Uterus (tissue), 4 donors: ENCODE data around the gene MRPS7. TPM values are rescaled to one million over a fixed set of nuclear protein-coding genes. Genes with fewer than 3 reads are reported as not detected.

Experiments used
- DNase-seq, 2 donors: peaks; one replicate each; pipeline ENCODE4 v3.0.0-alpha.2; 2019 to 2020
- H3K27ac ChIP-seq, 2 donors: fragments of 200-600 bp; sonication (generic); 1 replicate in 1 of 2; 2 replicates in 1 of 2; pipeline ENCODE4 v1.5.1; 2016 to 2018
- H3K27me3 ChIP-seq, 2 donors: fragments of 200-600 bp; sonication (generic); one replicate each; pipeline ENCODE4 v1.5.1; 2018 to 2019; ENCODE audit warnings: control low read depth in 1 of 2
- H3K36me3 ChIP-seq, 2 donors: fragments of 200-600 bp; sonication (generic); one replicate each; pipeline ENCODE4 v1.5.1; 2019; ENCODE audit warnings: control low read depth in 1 of 2
- H3K4me1 ChIP-seq, 2 donors: fragments of 200-600 bp; sonication (generic); one replicate each; pipeline ENCODE4 v1.5.1; 2018 to 2019; ENCODE audit warnings: control low read depth in 1 of 2
- H3K4me3 ChIP-seq, 2 donors: fragments of 200-600 bp; sonication (generic); 1 replicate in 1 of 2; 2 replicates in 1 of 2; pipeline ENCODE4 v1.5.1; 2018 to 2019; ENCODE audit warnings: mild to moderate bottlenecking in 1 of 2
- H3K9me3 ChIP-seq, 2 donors: fragments of 200-600 bp; sonication (generic); one replicate each; pipeline ENCODE4 v1.5.1; 2019; ENCODE audit warnings: control low read depth in 1 of 2
- POLR2A ChIP-seq, 2 donors: fragments of 450-650 bp; IDR thresholded peaks; one replicate each; pipeline ENCODE4 v1.6.1; 2016; ENCODE audit warnings: antibody characterized with exemption in 2 of 2, mild to moderate bottlenecking in 1 of 2, moderate library complexity in 1 of 2
- intact Hi-C: fragments of 100-400 bp; cut with DNase I; formaldehyde crosslinking; loops from one replicate; pipeline ENCODE4 v1.15.1; 2023; ENCODE audit warnings: low total_unique reads
- total RNA-seq, 4 donors: library from RNA; depleted of rRNA in 3 of 4; stranded (reverse); fragments of >200 nt in 3 of 4; gene quantifications; one replicate each; pipeline versions ENCODE4 v1.1.0 to v1.2.4, GENCODE V29; 2014 to 2023
- TF ChIP-seq, protein P1 (sequence below), 4 experiments: fragments of 200-600 bp in 2 of 4; fragments of 450-650 bp in 2 of 4; sonication (generic) in 2 of 4; IDR thresholded peaks; one replicate each; pipeline ENCODE4 v1.5.1; 2016 to 2019; ENCODE audit warnings: antibody characterized with exemption in 4 of 4, mild to moderate bottlenecking in 2 of 4, moderate library complexity in 1 of 4
- donor health status: DM: yes; HTN: yes; CAD: no.

MRPS7 gene
- 10 to 100 TPM; 13.1 to 42.1 (median 33.0) TPM for total RNA-seq

DNA sequence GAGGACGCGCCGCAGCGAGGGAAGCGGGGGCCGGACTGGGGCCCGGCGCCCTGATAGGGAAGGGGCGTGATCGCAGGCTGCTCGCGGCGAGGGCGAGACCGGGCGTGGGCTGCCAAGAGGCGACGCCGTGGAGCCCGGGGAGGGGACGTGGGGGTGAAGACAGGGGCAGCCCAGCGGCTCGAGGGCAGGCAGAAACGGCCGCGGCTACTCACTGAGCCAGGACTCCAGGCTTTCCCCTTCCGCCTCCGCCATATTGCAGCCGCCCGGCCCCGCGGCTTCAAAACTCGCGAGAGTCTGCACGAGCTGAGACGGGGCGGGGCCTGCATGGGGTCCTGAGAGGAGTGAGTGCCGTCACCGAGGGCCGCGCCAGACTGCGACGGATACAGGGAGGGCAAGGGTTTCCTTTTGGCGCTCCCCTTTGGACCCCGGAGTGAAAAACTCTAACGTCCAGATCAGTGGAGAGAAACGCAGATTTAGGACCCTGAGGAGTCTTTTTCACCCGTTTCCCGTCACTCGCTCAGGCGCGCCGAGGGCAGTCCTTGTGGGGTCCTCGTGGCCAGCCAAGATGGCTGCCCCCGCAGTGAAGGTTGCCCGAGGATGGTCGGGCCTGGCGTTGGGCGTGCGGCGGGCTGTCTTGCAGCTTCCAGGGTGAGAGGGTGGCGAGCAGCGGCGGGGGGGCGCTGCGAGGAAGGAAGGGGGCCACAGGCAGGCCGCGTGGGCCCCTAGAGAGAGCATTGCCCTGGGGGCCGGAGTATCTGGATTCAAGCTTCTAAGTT lies at the start of gene MRPS7, which contains the start of gene GGA3:
TSS of gene MRPS7 (plus strand) at position 544 of the 776 bp plus-strand sequence. CDS start at position 566, 22 bp downstream.
TSS of gene GGA3 (minus strand) at position 271 of the 776 bp plus-strand sequence. CDS start at position 252, 19 bp downstream.
- DNase-seq, result peak; percentile 93 to 95
- H3K4me3 ChIP-seq, result peak within 1 kb of the TSS; percentile 66 to 86
- H3K27me3 ChIP-seq, result no peaks in the 10 kb centered on the region
- no peaks in the 10 kb centered on the region for H3K36me3 ChIP-seq
- peak within 1 kb of the TSS; percentile 91 to 93 for H3K27ac ChIP-seq
- peak; percentile 59 to 69 for TF ChIP-seq POLR2A (IDR thresholded peaks at IDR 0.05)
- TF ChIP-seq, protein P1, sequence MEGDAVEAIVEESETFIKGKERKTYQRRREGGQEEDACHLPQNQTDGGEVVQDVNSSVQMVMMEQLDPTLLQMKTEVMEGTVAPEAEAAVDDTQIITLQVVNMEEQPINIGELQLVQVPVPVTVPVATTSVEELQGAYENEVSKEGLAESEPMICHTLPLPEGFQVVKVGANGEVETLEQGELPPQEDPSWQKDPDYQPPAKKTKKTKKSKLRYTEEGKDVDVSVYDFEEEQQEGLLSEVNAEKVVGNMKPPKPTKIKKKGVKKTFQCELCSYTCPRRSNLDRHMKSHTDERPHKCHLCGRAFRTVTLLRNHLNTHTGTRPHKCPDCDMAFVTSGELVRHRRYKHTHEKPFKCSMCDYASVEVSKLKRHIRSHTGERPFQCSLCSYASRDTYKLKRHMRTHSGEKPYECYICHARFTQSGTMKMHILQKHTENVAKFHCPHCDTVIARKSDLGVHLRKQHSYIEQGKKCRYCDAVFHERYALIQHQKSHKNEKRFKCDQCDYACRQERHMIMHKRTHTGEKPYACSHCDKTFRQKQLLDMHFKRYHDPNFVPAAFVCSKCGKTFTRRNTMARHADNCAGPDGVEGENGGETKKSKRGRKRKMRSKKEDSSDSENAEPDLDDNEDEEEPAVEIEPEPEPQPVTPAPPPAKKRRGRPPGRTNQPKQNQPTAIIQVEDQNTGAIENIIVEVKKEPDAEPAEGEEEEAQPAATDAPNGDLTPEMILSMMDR (IDR thresholded peaks at IDR 0.05), result peak in 1 of 4 experiments; percentile 4
- H3K4me1 ChIP-seq, result peaks cover 6 to 14% of the 10 kb centered on the region in 2 donors
- no peaks in the 10 kb centered on the region for H3K9me3 ChIP-seq
- intact Hi-C loops, result no loop called here

DNA sequence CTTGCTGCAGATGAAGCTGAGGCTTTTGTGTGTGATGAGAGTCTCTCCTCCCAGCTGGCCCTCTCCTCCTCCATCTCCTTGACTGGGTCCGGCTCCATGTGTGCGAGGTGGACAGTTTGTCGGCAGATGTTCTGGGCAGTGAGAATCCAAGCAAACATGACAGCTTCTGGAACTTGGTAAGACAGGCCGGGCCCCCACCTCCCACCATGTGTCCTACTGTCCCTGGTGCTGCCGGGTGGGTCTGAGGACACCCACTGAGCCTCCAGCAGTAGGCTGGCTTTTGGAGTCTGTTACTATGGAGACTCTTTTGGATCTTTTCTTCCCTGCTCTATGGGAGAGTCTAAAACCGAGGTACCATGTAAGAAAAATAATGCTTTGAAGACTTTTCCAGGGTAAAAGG lies 43.5 kb upstream of the MRPS7 start:
- Histone ChIP-seq H3K4me3 (no peak overlapping the region), H3K27ac (no peak overlapping the region), H3K27me3 (no peaks in the 10 kb centered on the region), H3K4me1 (no peaks in the 10 kb centered on the region), H3K36me3 (no peaks in the 10 kb centered on the region), H3K9me3 (no peaks in the 10 kb centered on the region)
- no peak for DNase-seq
- intact Hi-C loops, result no loop called here
- TF ChIP-seq, protein P1 (IDR thresholded peaks at IDR 0.05), result no peak
- no peak for TF ChIP-seq POLR2A (IDR thresholded peaks at IDR 0.05)

DNA sequence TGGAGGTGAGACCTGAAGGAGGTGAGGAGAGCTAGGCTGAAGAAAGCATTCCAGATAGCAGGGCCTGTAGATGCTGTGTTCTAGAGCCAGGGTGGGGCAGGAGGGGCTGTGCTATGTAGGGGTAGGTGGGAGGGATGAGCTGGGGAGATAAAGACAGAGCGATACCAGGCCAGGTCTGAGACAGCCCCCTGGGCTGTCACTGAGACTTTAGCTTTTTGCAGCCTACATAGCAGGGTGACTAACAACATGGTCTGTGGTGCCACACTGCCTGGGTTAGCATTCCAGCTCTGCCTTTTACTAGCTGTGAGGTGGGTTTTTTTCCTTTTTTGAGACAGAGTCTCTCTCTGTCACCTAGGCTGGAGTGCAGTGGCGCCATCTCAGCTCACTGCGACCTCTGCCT lies 41.9 kb upstream of the MRPS7 start:
- DNase-seq, result no peak
- H3K9me3 ChIP-seq, result no peaks in the 10 kb centered on the region
- TF ChIP-seq POLR2A (IDR thresholded peaks at IDR 0.05), result no peak
- TF ChIP-seq, protein P1 (IDR thresholded peaks at IDR 0.05), result no peak
- no peaks in the 10 kb centered on the region for H3K27me3 ChIP-seq
- H3K27ac ChIP-seq, result no peak overlapping the region
- no peaks in the 10 kb centered on the region for H3K4me1 ChIP-seq
- no peak overlapping the region for H3K4me3 ChIP-seq
- intact Hi-C loops, result no loop called here
- H3K36me3 ChIP-seq, result no peaks in the 10 kb centered on the region

GRCh38 chr17:75225016-75225415 lies 36.7 kb upstream of the MRPS7 start:
- H3K4me3 ChIP-seq, result no peak overlapping the region
- no peak for TF ChIP-seq POLR2A (IDR thresholded peaks at IDR 0.05)
- TF ChIP-seq, protein P1 (IDR thresholded peaks at IDR 0.05), result no peak
- H3K27me3 ChIP-seq, result no peaks in the 10 kb centered on the region
- no peaks in the 10 kb centered on the region for H3K36me3 ChIP-seq
- intact Hi-C loops, result no loop called here
- no peaks in the 10 kb centered on the region for H3K9me3 ChIP-seq
- no peak overlapping the region for H3K27ac ChIP-seq
- H3K4me1 ChIP-seq, result no peaks in the 10 kb centered on the region
- DNase-seq, result no peak

- Histone ChIP-seq H3K4me1 (no peaks in the 10 kb centered on the region), H3K9me3 (no peaks in the 10 kb centered on the region), H3K36me3 (no peaks in the 10 kb centered on the region), H3K4me3 (no peak overlapping the region), H3K27ac (no peak overlapping the region), H3K27me3 (no peaks in the 10 kb centered on the region)
- TF ChIP-seq, protein P1 (IDR thresholded peaks at IDR 0.05), result no peak
- no peak for TF ChIP-seq POLR2A (IDR thresholded peaks at IDR 0.05)
- DNase-seq, result no peak
- intact Hi-C loops, result no loop called here
These were observed 34.0 kb upstream of the MRPS7 start for GRCh38 chr17:75227729-75228128.
